ENCODE measurements around the gene KIAA1958.

The KIAA1958 gene

GRCh38 chr9:112680731-112681402 lies 194.2 kb downstream of the KIAA1958 start:
- DNase-seq (ENCODE audit: low read depth, low spot score): no peak
- H3K4me3 ChIP-seq (ENCODE audit: low read length): no peak overlapping the region

- H3K4me3 ChIP-seq (ENCODE audit: low read length): peak overlapping the region; percentile 1; the same call in 1 of the 2 replicates
- peak; percentile 57 for DNase-seq (ENCODE audit: low read depth, low spot score)
Measured at GRCh38 chr9:112689161-112689740, 202.6 kb downstream of the KIAA1958 start.

GRCh38 chr9:112694706-112695555 lies 208.3 kb downstream of the KIAA1958 start:
- no peak for DNase-seq (ENCODE audit: low read depth, low spot score)

GRCh38 chr9:112696461-112696860 lies 209.8 kb downstream of the KIAA1958 start:
- no peak for DNase-seq (ENCODE audit: low read depth, low spot score)
- H3K4me3 ChIP-seq (ENCODE audit: low read length): no peak overlapping the region

More at GRCh38 chr9:112694706-112695555, 208.3 kb downstream of the KIAA1958 start:
- no peak overlapping the region for H3K4me3 ChIP-seq (ENCODE audit: low read length)

GRCh38 chr9:112699230-112699629 lies 212.6 kb downstream of the KIAA1958 start:
- no peak overlapping the region for H3K4me3 ChIP-seq (ENCODE audit: low read length)
- no peak for DNase-seq (ENCODE audit: low read depth, low spot score)

- no peak for DNase-seq (ENCODE audit: low read depth, low spot score)
- no peak overlapping the region for H3K4me3 ChIP-seq (ENCODE audit: low read length)
Measured at GRCh38 chr9:112700085-112700484, 213.5 kb downstream of the KIAA1958 start.

- no peak overlapping the region for H3K4me3 ChIP-seq (ENCODE audit: low read length)
- no peak for DNase-seq (ENCODE audit: low read depth, low spot score)
Measured at GRCh38 chr9:112703304-112703703, 216.7 kb downstream of the KIAA1958 start.

GRCh38 chr9:112705768-112706427 lies 219.3 kb downstream of the KIAA1958 start:
- no peak overlapping the region for H3K4me3 ChIP-seq (ENCODE audit: low read length)
- no peak for DNase-seq (ENCODE audit: low read depth, low spot score)

GRCh38 chr9:112711050-112711689 lies 224.5 kb downstream of the KIAA1958 start:
- DNase-seq (ENCODE audit: low read depth, low spot score): no peak
- no peak overlapping the region for H3K4me3 ChIP-seq (ENCODE audit: low read length)

GRCh38 chr9:112712678-112713077 lies 226.1 kb downstream of the KIAA1958 start:
- DNase-seq (ENCODE audit: low read depth, low spot score): no peak
- H3K4me3 ChIP-seq (ENCODE audit: low read length): no peak overlapping the region

- H3K4me3 ChIP-seq (ENCODE audit: low read length): peak within 1 kb of the TSS; percentile 87
Measured at GRCh38 chr9:112717661-112718331, 231.2 kb downstream of the KIAA1958 start, which contains the start of gene INIP. TSS of gene INIP (minus strand) at chr9:112718117. CDS start at chr9:112716485, 1,632 bp downstream.

More at GRCh38 chr9:112717661-112718331, 231.2 kb downstream of the KIAA1958 start, which contains the start of gene INIP:
- DNase-seq (ENCODE audit: low read depth, low spot score): peak; percentile 97

Data from Jurkat, Clone E6-1 (cell line).